Thoracic aorta (tissue), 2 donors: Measurements from ENCODE around the gene ZCCHC24. TPM values are rescaled to one million over a fixed set of nuclear protein-coding genes. Genes with fewer than 3 reads are reported as not detected.

ENCODE experiments used
- ATAC-seq: fragments of 150-250 bp; one replicate; pipeline ENCODE4 v1.8.0; 2017; ENCODE audit warnings: low read depth; ENCODE audit not compliant: insufficient number of reproducible peaks, low FRiP score
- DNase-seq: peaks from one replicate; pipeline ENCODE4 v3.0.0-alpha.2; 2020; ENCODE audit warnings: low spot score
- H3K27ac ChIP-seq, 2 donors: fragments of 200-600 bp; sonication (generic); 1 replicate in 1 of 2; 2 replicates in 1 of 2; pipeline ENCODE4 v1.5.1; 2016; ENCODE audit warnings: mild to moderate bottlenecking in 2 of 2, moderate library complexity in 2 of 2
- H3K27me3 ChIP-seq: fragments of 200-600 bp; sonication (generic); replicated peaks from 2 replicates; pipeline ENCODE4 v1.6.0; 2016; ENCODE audit warnings: mild to moderate bottlenecking; ENCODE audit not compliant: insufficient read depth
- H3K36me3 ChIP-seq: fragments of 200-600 bp; sonication (generic); one replicate; pipeline ENCODE4 v1.5.1; 2016
- H3K4me1 ChIP-seq, 2 donors: fragments of 200-600 bp; sonication (generic); 1 replicate in 1 of 2; 2 replicates in 1 of 2; pipeline versions ENCODE4 v1.5.1 to v1.6.0; 2016; ENCODE audit warnings: low read depth in 2 of 2, mild to moderate bottlenecking in 1 of 2; ENCODE audit not compliant: control insufficient read depth in 1 of 2
- H3K4me3 ChIP-seq: fragments of 200-600 bp; sonication (generic); 2 replicates; pipeline ENCODE4 v1.5.1; 2016; ENCODE audit warnings: mild to moderate bottlenecking
- H3K9me3 ChIP-seq: fragments of 200-600 bp; sonication (generic); 2 replicates; pipeline ENCODE4 v1.5.1; 2016
- total RNA-seq, 2 donors: library from RNA; depleted of rRNA; stranded (reverse); fragments of >200 nt; gene quantifications; one replicate each; pipeline versions ENCODE4 v1.1.0 to v1.2.3, GENCODE V29; 2016
- TF ChIP-seq, protein P1 (sequence below): fragments of 200-600 bp; sonication (generic); IDR thresholded peaks from one replicate; pipeline ENCODE4 v1.5.1; 2019; ENCODE audit warnings: antibody characterized with exemption

Gene ZCCHC24
- total RNA-seq, 2 donors from 2014 or later, result 66.9 to 82.9 TPM

DNA sequence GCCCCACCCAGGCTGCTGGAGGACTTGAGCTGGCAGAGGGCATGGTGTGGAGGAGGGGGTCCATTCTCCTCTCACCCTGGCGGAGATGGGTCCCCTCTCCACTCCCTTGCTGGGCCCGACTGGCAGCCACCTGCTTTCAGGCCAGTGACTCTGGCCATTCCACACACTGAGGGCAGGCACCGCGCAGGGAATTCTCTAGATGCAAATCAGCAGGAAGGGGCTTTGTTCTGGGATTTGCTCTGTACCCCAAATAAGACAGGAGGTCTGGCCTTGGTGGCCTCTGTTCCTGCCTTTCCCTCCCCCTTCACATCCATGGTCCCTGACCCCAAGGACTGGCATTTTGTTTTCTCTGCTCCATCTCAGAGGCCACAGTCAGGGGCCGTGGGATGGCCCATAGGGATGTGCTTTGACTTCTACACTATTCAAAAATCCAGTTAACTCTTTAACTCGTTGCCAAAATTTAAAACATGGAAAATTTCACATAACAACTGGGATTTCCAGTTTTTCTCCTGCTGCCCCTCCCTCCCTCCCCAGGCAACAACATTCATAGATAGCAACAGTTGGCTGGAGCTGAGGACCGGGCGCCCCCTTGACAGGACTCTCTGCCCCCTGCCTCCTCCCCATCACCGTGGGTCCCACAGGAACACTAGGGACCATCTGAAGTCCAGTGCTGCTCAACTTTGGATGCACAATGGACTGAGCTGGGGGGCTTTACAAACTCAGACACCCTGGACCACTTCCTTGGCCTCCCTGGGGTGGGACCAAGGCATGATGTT, 64.3 kb downstream of the ZCCHC24 start:
- H3K27ac ChIP-seq, result peak overlapping the region; percentile 80 to 87
- peaks cover 6% of the 10 kb centered on the region for H3K36me3 ChIP-seq
- peaks cover 19 to 42% of the 10 kb centered on the region in 2 donors for H3K4me1 ChIP-seq
- H3K9me3 ChIP-seq, result no peaks in the 10 kb centered on the region
- no peaks in the 10 kb centered on the region for H3K27me3 ChIP-seq
- ATAC-seq, result no peak
- H3K4me3 ChIP-seq, result no peak overlapping the region
- TF ChIP-seq, protein P1, sequence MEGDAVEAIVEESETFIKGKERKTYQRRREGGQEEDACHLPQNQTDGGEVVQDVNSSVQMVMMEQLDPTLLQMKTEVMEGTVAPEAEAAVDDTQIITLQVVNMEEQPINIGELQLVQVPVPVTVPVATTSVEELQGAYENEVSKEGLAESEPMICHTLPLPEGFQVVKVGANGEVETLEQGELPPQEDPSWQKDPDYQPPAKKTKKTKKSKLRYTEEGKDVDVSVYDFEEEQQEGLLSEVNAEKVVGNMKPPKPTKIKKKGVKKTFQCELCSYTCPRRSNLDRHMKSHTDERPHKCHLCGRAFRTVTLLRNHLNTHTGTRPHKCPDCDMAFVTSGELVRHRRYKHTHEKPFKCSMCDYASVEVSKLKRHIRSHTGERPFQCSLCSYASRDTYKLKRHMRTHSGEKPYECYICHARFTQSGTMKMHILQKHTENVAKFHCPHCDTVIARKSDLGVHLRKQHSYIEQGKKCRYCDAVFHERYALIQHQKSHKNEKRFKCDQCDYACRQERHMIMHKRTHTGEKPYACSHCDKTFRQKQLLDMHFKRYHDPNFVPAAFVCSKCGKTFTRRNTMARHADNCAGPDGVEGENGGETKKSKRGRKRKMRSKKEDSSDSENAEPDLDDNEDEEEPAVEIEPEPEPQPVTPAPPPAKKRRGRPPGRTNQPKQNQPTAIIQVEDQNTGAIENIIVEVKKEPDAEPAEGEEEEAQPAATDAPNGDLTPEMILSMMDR, result no peak
- DNase-seq, result no peak

DNA sequence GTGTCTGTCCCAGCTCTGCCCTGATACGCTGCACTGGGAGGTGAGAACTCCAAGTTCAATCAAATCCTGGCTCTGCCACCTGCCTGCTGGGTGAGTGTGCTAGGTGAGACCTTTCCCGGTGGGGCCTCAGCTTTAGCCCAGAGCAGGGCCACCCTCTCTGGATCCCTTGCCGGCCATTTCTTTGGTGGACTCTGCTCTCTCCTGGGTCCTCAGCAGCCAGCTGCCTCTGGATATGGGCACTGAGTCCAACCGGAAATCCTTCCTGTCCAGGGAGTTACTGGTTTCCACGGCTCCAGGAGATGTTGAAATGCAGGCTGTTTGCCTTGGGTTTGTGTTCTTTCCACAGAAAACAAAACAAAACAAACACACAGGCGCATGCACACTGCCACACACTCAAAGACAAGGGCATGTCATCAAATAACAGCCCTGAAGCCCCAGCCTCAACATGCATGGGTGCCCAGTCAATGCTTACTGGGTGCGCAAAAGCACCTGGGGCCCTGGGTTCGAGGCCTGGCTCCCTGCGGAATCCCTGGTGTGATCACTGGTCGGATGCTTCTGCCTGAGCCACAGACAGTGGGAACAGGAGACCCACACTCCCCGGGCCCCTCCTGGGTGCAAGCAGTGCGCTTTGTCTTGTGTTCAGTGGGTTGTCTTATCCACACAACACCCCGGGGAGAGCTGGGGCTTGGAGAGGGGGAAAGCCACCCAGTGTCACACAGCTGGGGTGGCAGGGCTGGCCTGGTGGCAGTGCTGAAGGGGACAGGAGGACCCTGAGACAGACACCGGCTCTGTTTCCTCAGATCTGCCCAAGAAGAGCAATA, 65.1 kb downstream of the ZCCHC24 start:
- no peak for DNase-seq

DNA sequence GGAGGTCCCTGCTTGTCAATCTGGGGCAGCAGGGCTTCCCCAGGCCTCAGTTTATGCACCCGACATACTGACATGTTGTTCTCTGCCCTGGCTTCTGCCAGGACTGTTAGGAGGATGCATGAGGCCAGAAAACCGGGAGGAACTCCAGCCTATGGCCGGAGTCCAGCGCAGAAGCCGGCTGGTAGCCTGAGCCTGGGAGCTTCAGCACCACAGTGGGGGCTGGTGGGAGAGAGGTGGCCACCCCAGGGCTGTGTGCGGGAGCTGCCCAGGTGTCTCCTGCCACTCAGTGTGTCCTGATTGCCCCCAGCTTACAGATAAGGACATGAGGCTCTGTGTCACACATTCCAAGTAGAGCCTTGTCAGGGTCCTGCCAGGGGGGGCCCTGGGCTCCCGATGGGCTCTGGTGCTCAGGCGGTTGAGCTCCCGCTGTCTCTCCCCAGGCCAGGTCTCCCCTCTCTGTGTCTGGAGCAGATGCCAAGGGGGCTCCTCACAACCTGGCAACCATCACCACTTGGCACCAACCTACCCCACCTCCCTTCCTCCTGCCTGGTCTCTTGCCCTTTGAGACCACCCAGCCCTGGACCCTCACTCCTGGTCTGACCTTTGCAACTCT, 65.8 kb downstream of the ZCCHC24 start:
- no peaks in the 10 kb centered on the region for H3K9me3 ChIP-seq
- H3K4me1 ChIP-seq, result peaks cover 22 to 47% of the 10 kb centered on the region in 2 donors
- TF ChIP-seq, protein P1, result no peak
- DNase-seq, result no peak
- no peaks in the 10 kb centered on the region for H3K27me3 ChIP-seq
- H3K36me3 ChIP-seq, result no peaks in the 10 kb centered on the region
- H3K27ac ChIP-seq, result peak overlapping the region; percentile 80 to 87
- no peak for ATAC-seq
- no peak overlapping the region for H3K4me3 ChIP-seq

More for the DNA sequence above, 65.1 kb downstream of the ZCCHC24 start:
- Histone ChIP-seq H3K27me3 (no peaks in the 10 kb centered on the region), H3K4me3 (no peak overlapping the region), H3K27ac (peak overlapping the region; percentile 80 to 87), H3K36me3 (peaks cover 1% of the 10 kb centered on the region), H3K4me1 (peaks cover 19 to 42% of the 10 kb centered on the region in 2 donors), H3K9me3 (no peaks in the 10 kb centered on the region)
- TF ChIP-seq, protein P1, result no peak
- ATAC-seq, result peak; percentile 79

DNA sequence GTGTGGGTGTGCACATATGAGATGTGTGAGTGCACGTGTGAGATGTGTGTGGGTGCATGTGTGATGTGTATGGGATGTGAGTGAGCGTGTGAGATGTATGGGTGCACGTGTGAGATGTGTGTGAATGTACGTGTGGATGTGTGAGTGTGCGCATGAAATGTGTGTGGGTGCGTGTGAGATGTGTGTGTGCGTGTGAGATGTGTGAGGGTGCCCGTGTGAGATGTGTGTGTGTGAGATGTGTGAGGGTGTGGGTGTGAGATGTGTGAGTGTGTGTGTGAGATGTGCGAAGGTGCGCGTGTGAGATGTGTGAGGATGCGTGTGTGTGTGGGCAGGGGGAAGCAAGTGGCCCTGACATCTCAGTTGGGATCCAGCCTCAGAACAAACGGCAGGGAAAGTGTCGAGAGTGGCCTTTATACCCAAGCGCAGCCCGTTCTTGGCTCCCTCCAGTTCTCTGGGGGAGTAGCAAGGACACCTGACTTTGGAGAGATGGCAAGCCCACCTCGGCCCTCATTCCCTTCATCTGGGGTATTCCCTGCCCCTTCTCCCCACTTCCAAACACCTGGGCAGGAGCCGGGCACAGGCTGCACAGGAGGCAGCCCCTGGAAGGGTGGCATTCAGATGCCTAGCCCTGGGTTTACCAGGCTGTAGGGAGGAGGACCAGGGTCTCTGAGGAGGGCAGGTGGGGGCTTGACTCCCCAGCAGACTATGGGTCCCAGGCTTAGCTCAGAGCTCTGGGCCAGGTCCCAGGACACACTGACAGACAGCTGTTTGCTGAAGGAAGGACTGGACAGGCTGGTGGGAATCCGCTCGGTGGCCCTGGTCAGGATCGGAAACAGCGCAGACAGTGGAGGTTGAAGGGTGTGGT, 66.5 kb downstream of the ZCCHC24 start:
- peaks cover 22 to 47% of the 10 kb centered on the region in 2 donors for H3K4me1 ChIP-seq
- no peak for ATAC-seq
- no peaks in the 10 kb centered on the region for H3K36me3 ChIP-seq
- peak overlapping the region in 1 of 2 donors; percentile 80 for H3K27ac ChIP-seq
- TF ChIP-seq, protein P1, result no peak
- H3K4me3 ChIP-seq, result no peak overlapping the region
- no peaks in the 10 kb centered on the region for H3K27me3 ChIP-seq
- no peaks in the 10 kb centered on the region for H3K9me3 ChIP-seq
- DNase-seq, result no peak
